Dedifferentiated amniotic fluid mesenchymal stem cell (primary cell): ENCODE data around the gene GUCY2F.

Experiments
- DNase-seq: peaks from one replicate; pipeline ENCODE4 v3.0.0-alpha.2; 2016; ENCODE audit errors: extremely low spot score

The GUCY2F gene

DNA sequence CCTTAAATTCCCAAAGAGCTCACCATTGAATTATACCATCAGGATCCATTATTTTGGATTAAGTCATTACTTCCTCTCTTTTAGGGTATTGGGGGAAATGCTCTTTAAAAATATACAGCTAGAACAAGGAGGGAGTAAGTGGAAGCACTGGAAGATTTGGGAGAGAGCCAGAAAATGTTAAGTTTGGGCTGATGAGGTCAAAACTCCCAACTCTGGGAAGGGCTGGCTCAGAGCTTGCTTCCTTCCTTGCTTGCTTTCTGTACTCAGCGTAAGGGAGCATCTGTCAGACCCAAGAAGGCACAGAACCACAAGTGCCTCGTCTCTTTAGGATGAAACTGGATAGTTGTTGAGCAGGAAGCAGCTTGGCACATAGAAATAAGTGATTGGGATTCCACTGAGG lies 138.2 kb downstream of the GUCY2F start:
- no peak for DNase-seq

DNA sequence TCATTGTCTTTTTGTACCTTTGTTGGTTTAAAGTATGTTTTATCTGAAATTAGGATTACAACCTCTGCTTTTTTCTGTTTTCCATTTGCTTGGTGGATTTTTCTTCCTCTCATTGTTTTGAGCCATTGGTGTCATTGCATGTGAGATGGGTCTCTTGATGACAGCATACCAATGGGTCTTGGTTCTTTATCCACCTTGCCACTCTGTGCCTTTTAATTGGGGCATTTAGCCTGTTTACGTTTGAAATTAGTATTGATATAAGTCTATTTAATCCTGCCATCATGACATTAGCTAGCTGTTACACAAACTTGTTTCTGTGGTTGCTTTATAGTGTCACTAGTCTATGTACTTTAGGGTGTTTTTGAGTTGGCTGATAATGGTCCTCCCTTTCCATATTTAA lies 145.7 kb downstream of the GUCY2F start:
- DNase-seq: peak; percentile 4

DNA sequence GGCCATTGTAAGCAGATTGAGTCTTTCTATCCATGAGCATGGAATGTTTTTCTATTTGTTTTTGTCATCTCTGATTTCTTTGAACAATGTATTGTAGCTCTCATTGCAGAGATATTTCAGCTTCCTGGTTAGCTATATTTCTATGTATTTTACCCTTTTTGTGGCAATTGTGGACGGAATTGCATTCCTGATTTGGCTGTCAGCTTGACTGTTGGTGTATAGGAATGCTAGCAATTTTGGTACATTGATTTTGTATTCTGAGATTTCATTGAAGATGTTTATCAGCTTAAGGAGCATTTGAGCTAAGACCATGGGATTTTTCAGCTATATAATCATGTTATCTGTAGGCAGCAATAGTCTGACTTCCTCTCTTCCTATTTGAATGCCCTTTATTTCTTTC lies 154.6 kb downstream of the GUCY2F start:
- DNase-seq: peak; percentile 24
